Uterus (tissue), 4 donors: ENCODE data around the gene DDOST. TPM values are rescaled to one million over a fixed set of nuclear protein-coding genes. Genes with fewer than 3 reads are reported as not detected.

Experiments used
- DNase-seq, 2 donors: peaks; one replicate each; pipeline ENCODE4 v3.0.0-alpha.2; 2019 to 2020
- H3K27ac ChIP-seq, 2 donors: fragments of 200-600 bp; sonication (generic); 1 replicate in 1 of 2; 2 replicates in 1 of 2; pipeline ENCODE4 v1.5.1; 2016 to 2018
- H3K27me3 ChIP-seq, 2 donors: fragments of 200-600 bp; sonication (generic); one replicate each; pipeline ENCODE4 v1.5.1; 2018 to 2019; ENCODE audit warnings: control low read depth in 1 of 2
- H3K36me3 ChIP-seq, 2 donors: fragments of 200-600 bp; sonication (generic); one replicate each; pipeline ENCODE4 v1.5.1; 2019; ENCODE audit warnings: control low read depth in 1 of 2
- H3K4me1 ChIP-seq, 2 donors: fragments of 200-600 bp; sonication (generic); one replicate each; pipeline ENCODE4 v1.5.1; 2018 to 2019; ENCODE audit warnings: control low read depth in 1 of 2
- H3K4me3 ChIP-seq, 2 donors: fragments of 200-600 bp; sonication (generic); 1 replicate in 1 of 2; 2 replicates in 1 of 2; pipeline ENCODE4 v1.5.1; 2018 to 2019; ENCODE audit warnings: mild to moderate bottlenecking in 1 of 2
- H3K9me3 ChIP-seq, 2 donors: fragments of 200-600 bp; sonication (generic); one replicate each; pipeline ENCODE4 v1.5.1; 2019; ENCODE audit warnings: control low read depth in 1 of 2
- CTCF ChIP-seq, 4 experiments: fragments of 200-600 bp in 2 of 4; fragments of 450-650 bp in 2 of 4; sonication (generic) in 2 of 4; IDR thresholded peaks; one replicate each; pipeline ENCODE4 v1.5.1; 2016 to 2019; ENCODE audit warnings: antibody characterized with exemption in 4 of 4, mild to moderate bottlenecking in 2 of 4, moderate library complexity in 1 of 4
- POLR2A ChIP-seq, 2 donors: fragments of 450-650 bp; IDR thresholded peaks; one replicate each; pipeline ENCODE4 v1.6.1; 2016; ENCODE audit warnings: antibody characterized with exemption in 2 of 2, mild to moderate bottlenecking in 1 of 2, moderate library complexity in 1 of 2
- intact Hi-C: fragments of 100-400 bp; cut with DNase I; formaldehyde crosslinking; loops from one replicate; pipeline ENCODE4 v1.15.1; 2023; ENCODE audit warnings: low total_unique reads
- total RNA-seq, 4 donors: library from RNA; depleted of rRNA in 3 of 4; stranded (reverse); fragments of >200 nt in 3 of 4; gene quantifications; one replicate each; pipeline versions ENCODE4 v1.1.0 to v1.2.4, GENCODE V29; 2014 to 2023
- donor health status: DM: yes; HTN: yes; CAD: no.

Gene DDOST
- total RNA-seq, 4 donors from 2014 or later: 101 to 236 (median 123) TPM

DNA sequence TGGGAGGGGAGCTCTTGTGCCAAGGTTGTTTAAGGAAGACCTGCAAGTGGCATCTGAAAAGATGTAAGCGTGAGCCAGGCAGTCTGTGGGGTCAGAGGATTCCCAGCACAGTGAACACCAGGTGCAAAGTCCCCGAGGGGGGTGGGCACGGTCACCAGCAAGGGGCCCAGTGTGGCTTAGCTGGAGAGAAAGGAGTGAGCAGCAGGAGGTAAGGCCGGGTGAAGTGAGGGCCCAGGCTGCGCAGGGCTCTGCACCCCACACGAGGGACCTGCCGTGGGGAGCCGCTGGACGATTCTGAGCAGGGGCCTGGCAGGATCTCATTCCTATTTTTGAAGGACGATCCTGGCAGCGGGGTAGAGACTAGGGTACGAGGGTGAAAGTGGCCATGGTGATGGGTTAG lies 4.1 kb downstream of the DDOST start:
- TF ChIP-seq POLR2A (IDR thresholded peaks at IDR 0.05): no peak
- TF ChIP-seq CTCF (IDR thresholded peaks at IDR 0.05): no peak
- no peak overlapping the region for H3K4me3 ChIP-seq
- peaks cover 0 to 12% of the 10 kb centered on the region in 2 donors for H3K4me1 ChIP-seq
- intact Hi-C loops: no loop called here
- no peak overlapping the region for H3K27ac ChIP-seq
- no peak for DNase-seq
- H3K36me3 ChIP-seq: no peaks in the 10 kb centered on the region
- H3K9me3 ChIP-seq: no peaks in the 10 kb centered on the region
- H3K27me3 ChIP-seq: no peaks in the 10 kb centered on the region

DNA sequence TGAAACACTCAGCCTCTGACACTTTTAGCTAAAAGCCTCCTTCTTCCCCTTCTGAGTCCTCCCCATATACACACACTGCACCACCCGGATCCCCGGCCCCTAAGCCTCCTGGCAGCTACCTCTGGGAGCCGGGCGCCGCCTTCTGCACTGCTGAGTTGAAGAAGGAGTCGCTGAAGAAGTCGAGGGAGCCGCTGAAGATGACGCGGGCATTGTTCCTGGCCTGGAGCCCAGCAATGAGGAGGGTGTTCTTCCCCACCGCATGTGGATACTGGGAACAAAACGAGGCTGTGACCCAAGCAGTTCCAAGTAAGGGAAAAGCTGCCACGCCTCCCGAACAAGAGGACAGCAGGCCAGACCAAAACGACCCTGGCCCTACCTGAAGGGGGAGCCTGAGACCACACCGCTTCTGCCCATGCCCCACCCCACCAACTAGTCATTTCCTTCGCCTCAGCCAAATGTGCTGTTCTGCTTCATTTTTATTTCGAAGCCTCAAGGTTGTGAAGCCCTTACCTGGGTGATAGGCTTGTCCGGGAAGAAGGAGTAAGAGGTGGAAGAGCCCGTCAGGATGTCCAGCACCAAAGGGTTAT lies 7.0 kb downstream of the DDOST start:
- TF ChIP-seq POLR2A (IDR thresholded peaks at IDR 0.05): no peak
- no peak for TF ChIP-seq CTCF (IDR thresholded peaks at IDR 0.05)
- H3K4me3 ChIP-seq: no peak overlapping the region
- no peaks in the 10 kb centered on the region for H3K4me1 ChIP-seq
- no peaks in the 10 kb centered on the region for H3K27me3 ChIP-seq
- no peaks in the 10 kb centered on the region for H3K9me3 ChIP-seq
- no peak for DNase-seq
- no peak overlapping the region for H3K27ac ChIP-seq
- intact Hi-C loops: no loop called here
- no peaks in the 10 kb centered on the region for H3K36me3 ChIP-seq

- H3K27me3 ChIP-seq: no peaks in the 10 kb centered on the region
- no peaks in the 10 kb centered on the region for H3K4me1 ChIP-seq
- H3K27ac ChIP-seq: no peak overlapping the region
- TF ChIP-seq CTCF (IDR thresholded peaks at IDR 0.05): no peak
- TF ChIP-seq POLR2A (IDR thresholded peaks at IDR 0.05): no peak
- no peak for DNase-seq
- H3K4me3 ChIP-seq: no peak overlapping the region
- no peaks in the 10 kb centered on the region for H3K36me3 ChIP-seq
- intact Hi-C loops: no loop called here
- no peaks in the 10 kb centered on the region for H3K9me3 ChIP-seq
Measured at GRCh38 chr1:20652300-20652699, 8.9 kb downstream of the DDOST start.

GRCh38 chr1:20648946-20649345 lies 12.2 kb downstream of the DDOST start:
- no peaks in the 10 kb centered on the region for H3K36me3 ChIP-seq

More at GRCh38 chr1:20648946-20649345, 12.2 kb downstream of the DDOST start:
- H3K27me3 ChIP-seq: no peaks in the 10 kb centered on the region
- H3K4me3 ChIP-seq: no peak overlapping the region
- intact Hi-C loops: loop anchor here (10.0 kb wide), 1 partner anchor 124 kb away; no protein-coding TSS in a partner anchor
- TF ChIP-seq CTCF (IDR thresholded peaks at IDR 0.05) (no peak), POLR2A (IDR thresholded peaks at IDR 0.05) (no peak)
- H3K9me3 ChIP-seq: no peaks in the 10 kb centered on the region
- no peak for DNase-seq
- no peaks in the 10 kb centered on the region for H3K4me1 ChIP-seq
- H3K27ac ChIP-seq: no peak overlapping the region
